Chondrocyte (in vitro differentiated cells): ENCODE data around the gene ATP8A1. TPM values are rescaled to one million over a fixed set of nuclear protein-coding genes. Genes with fewer than 3 reads are reported as not detected.

Experiments used
- DNase-seq: peaks from one replicate; pipeline ENCODE4 v3.0.0; 2021; ENCODE audit warnings: mixed read lengths, low spot score
- H3K27ac Mint-ChIP-seq: one replicate; pipeline ENCODE4 v1.8.0; 2021; ENCODE audit warnings: mild to moderate bottlenecking, moderate library complexity, mixed read lengths; ENCODE audit not compliant: unreplicated experiment
- H3K27me3 Mint-ChIP-seq: 2 replicates; pipeline ENCODE4 v1.8.0; 2021; ENCODE audit warnings: low read depth, mixed read lengths
- H3K36me3 Mint-ChIP-seq: 2 replicates; pipeline ENCODE4 v1.8.0; 2021; ENCODE audit warnings: low read depth, mixed read lengths
- H3K4me1 Mint-ChIP-seq: 2 replicates; pipeline ENCODE4 v1.8.0; 2021; ENCODE audit warnings: low read depth, mild to moderate bottlenecking, mixed read lengths
- H3K4me3 Mint-ChIP-seq: one replicate; pipeline ENCODE4 v1.8.0; 2021; ENCODE audit warnings: mild to moderate bottlenecking, moderate library complexity, mixed read lengths; ENCODE audit not compliant: unreplicated experiment
- H3K9me3 Mint-ChIP-seq: 2 replicates; pipeline ENCODE4 v1.8.0; 2021; ENCODE audit warnings: low read depth, mixed read lengths
- total RNA-seq: library from RNA; stranded (reverse); gene quantifications from 3 replicates; pipeline ENCODE4 v1.2.1, GENCODE V29; 2021
- TF ChIP-seq, protein P1 (sequence below): fragments of 200-600 bp; sonication (generic); IDR thresholded peaks from 2 replicates; pipeline ENCODE4 v1.5.0; 2021; ENCODE audit warnings: antibody characterized with exemption, mild to moderate bottlenecking, moderate library complexity

Gene ATP8A1
- total RNA-seq, 1 donor from 2014 or later: 0.25 TPM

DNA sequence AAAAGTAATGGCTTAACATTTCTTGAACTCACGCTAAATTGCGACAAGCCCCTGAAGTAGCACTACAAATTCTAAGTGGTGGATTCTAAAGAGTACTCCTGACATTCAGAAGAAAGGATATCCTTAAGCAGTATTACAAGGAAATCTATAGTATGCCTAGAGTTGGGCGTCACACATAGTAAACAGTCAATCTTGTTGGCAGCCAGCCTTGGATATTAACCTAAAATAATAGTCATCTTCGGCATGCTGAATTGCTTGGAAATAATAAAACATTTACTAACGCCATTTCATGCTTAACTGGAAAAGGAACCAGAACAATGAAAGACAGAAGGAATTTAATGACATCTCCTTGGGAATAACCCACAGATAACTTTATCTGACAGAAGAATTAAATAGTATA is 18.6 kb downstream of the ATP8A1 start:
- no peaks in the 10 kb centered on the region for H3K4me1 Mint-ChIP-seq
- no peak for DNase-seq
- no peak overlapping the region for H3K4me3 Mint-ChIP-seq
- TF ChIP-seq, protein P1, sequence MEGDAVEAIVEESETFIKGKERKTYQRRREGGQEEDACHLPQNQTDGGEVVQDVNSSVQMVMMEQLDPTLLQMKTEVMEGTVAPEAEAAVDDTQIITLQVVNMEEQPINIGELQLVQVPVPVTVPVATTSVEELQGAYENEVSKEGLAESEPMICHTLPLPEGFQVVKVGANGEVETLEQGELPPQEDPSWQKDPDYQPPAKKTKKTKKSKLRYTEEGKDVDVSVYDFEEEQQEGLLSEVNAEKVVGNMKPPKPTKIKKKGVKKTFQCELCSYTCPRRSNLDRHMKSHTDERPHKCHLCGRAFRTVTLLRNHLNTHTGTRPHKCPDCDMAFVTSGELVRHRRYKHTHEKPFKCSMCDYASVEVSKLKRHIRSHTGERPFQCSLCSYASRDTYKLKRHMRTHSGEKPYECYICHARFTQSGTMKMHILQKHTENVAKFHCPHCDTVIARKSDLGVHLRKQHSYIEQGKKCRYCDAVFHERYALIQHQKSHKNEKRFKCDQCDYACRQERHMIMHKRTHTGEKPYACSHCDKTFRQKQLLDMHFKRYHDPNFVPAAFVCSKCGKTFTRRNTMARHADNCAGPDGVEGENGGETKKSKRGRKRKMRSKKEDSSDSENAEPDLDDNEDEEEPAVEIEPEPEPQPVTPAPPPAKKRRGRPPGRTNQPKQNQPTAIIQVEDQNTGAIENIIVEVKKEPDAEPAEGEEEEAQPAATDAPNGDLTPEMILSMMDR: no peak
- H3K9me3 Mint-ChIP-seq: no peaks in the 10 kb centered on the region
- no peak overlapping the region for H3K27ac Mint-ChIP-seq
- peaks cover 15% of the 10 kb centered on the region for H3K27me3 Mint-ChIP-seq
- H3K36me3 Mint-ChIP-seq: no peaks in the 10 kb centered on the region

DNA sequence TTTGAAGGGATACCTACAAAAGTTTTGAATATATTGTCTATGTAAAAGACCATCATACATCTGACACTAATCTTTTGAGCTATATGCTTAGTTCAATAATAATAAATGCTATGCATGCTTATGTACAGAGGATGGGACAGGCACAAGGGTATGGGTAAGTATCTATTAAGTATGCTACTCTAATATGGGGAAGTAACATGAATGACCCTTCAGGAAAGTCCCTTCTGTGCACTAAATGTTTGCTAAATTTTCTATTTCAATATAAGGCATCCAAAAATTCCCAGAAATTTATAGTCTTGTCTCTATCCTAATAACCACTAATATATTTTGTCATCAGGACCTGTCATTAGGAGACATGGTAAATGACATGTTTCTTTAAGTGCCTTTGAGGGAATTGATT is 19.0 kb downstream of the ATP8A1 start:
- H3K9me3 Mint-ChIP-seq: no peaks in the 10 kb centered on the region
- H3K36me3 Mint-ChIP-seq: no peaks in the 10 kb centered on the region
- H3K27ac Mint-ChIP-seq: no peak overlapping the region
- no peaks in the 10 kb centered on the region for H3K4me1 Mint-ChIP-seq
- DNase-seq: no peak
- TF ChIP-seq, protein P1: no peak
- H3K27me3 Mint-ChIP-seq: peaks cover 15% of the 10 kb centered on the region
- H3K4me3 Mint-ChIP-seq: no peak overlapping the region

DNA sequence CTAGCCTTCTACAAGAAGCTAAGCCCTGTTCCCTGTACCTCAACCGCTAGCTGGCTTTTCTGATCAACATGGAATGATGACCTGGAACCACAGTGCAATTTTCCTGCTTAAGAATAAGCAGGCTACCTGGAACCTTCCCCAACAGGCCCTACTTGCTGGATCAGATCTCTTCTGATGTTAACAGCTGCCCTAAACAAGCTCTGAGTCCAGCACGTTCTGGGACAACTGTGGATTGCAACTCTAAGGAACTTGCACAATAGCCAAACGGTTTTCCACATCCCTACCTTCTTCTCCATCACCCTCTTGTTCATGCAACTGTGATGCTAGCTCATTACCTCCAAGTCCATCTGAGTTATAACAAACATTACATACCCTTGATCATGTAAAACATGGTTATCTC is 19.8 kb downstream of the ATP8A1 start:
- H3K36me3 Mint-ChIP-seq: no peaks in the 10 kb centered on the region
- no peak for DNase-seq
- H3K9me3 Mint-ChIP-seq: no peaks in the 10 kb centered on the region
- H3K4me3 Mint-ChIP-seq: no peak overlapping the region
- H3K27ac Mint-ChIP-seq: no peak overlapping the region
- no peaks in the 10 kb centered on the region for H3K4me1 Mint-ChIP-seq
- H3K27me3 Mint-ChIP-seq: peaks cover 15% of the 10 kb centered on the region
- TF ChIP-seq, protein P1: no peak

DNA sequence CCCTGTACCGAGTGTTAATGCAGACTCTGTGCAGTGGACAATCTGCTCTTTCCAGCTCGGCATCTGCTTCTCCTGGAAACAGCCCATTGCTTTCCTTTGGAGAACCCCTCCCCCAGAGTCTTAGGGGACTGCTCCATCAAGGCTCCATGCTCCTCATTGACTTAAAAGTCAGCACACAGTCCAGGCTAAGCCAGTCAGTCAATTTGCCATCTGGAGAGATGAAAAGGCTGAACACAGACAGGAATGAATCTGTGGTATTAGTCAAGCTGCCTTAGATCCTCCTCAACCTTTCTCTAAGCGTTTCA is 20.3 kb downstream of the ATP8A1 start:
- no peak overlapping the region for H3K4me3 Mint-ChIP-seq

DNA sequence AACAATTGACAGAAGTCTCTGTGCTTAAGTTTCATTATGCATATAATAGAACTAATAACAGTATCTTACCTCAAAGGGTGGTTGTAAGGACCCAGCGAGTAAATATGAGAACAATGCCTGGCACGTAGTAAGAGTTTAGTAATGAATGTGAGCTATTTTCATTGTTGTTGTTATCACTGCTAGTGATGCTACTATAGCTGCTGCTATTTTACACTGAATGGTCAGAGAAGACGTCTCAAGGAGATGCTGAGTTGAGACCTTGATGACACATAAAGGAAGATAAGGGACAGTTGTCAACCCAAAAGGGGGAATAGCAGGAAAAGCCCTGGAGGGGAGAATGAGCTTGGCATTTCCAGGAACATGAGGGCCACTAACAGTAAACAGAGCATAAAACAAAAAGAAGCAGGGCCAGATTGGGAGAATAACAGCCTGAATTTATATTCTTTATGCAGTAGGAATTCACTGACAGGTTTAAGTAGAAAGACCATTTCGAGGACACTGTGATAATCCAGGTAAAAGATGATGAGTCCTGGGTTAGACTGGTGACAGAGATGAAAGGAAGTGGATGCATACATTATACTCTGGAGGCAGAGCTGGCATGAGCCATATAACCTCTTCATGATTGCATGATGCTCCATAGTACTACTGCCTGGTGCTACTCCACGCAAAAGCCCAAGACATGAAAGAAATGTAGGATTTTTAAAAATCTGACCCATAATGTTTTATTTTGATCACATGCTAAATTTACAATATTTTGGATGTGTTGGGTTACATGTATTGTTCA is 23.1 kb downstream of the ATP8A1 start:
- TF ChIP-seq, protein P1: no peak
- Mint-ChIP-seq H3K36me3 (no peaks in the 10 kb centered on the region), H3K27ac (no peak overlapping the region), H3K4me3 (no peak overlapping the region), H3K4me1 (no peaks in the 10 kb centered on the region), H3K27me3 (peaks cover 13% of the 10 kb centered on the region), H3K9me3 (no peaks in the 10 kb centered on the region)
- no peak for DNase-seq

More for the DNA sequence above, 20.3 kb downstream of the ATP8A1 start:
- Mint-ChIP-seq H3K27me3 (peaks cover 15% of the 10 kb centered on the region), H3K36me3 (no peaks in the 10 kb centered on the region), H3K9me3 (no peaks in the 10 kb centered on the region), H3K27ac (no peak overlapping the region), H3K4me1 (no peaks in the 10 kb centered on the region)
- TF ChIP-seq, protein P1: no peak
- no peak for DNase-seq
